OCI-LY7 (cell line): Measurements from ENCODE around the gene CMC1.

Source experiments
- CTCF ChIP-seq: fragments of 200-600 bp; sonication (generic); conservative IDR thresholded peaks from 2 replicates; pipeline ENCODE4 v1.5.1; 2014; ENCODE audit warnings: mild to moderate bottlenecking, antibody characterized with exemption, low read length, moderate library complexity, mixed read lengths
- EZH2phosphoT487 ChIP-seq: fragments of 200-600 bp; sonication (generic); IDR thresholded peaks from 2 replicates; pipeline ENCODE4 v1.6.1; 2018; ENCODE audit warnings: low read depth, borderline replicate concordance, mild to moderate bottlenecking, mixed run types, antibody characterized with exemption, low read length, moderate library complexity, mixed read lengths

GRCh38 chr3:28239108-28239507 lies 2.3 kb upstream of the CMC1 start:
- TF ChIP-seq EZH2phosphoT487 (no peak), CTCF (no peak)
